HepG2 (cell line): ENCODE results near the gene MYOM1. TPM values are rescaled to one million over a fixed set of nuclear protein-coding genes. Genes with fewer than 3 reads are reported as not detected.

Experiments
- HCFC1 ChIP-seq: fragments of 150-350 bp; IDR thresholded peaks from 2 replicates; pipeline ENCODE4 v1.6.1; 2014; ENCODE audit warnings: low read depth, low read length
- HIC2 ChIP-seq: sonication (generic); formaldehyde crosslinking; IDR thresholded peaks from 2 replicates; pipeline ENCODE4 v1.9.0; 2022; ENCODE audit warnings: low read depth, missing genetic modification reagents
- IKZF4 ChIP-seq: sonication (generic); formaldehyde crosslinking; IDR thresholded peaks from 2 replicates; pipeline ENCODE4 v1.5.1; 2020; ENCODE audit warnings: borderline replicate concordance, mild to moderate bottlenecking, low read depth, missing genetic modification reagents; ENCODE audit errors: not compliant biosample characterization
- IRF2 ChIP-seq: IDR thresholded peaks from 2 replicates; pipeline ENCODE4 v1.6.1; 2018; ENCODE audit warnings: missing genetic modification reagents, missing compliant biosample characterization
- NFIB ChIP-seq: sonication (generic); formaldehyde crosslinking; IDR thresholded peaks from 2 replicates; pipeline ENCODE4 v1.9.0; 2021; ENCODE audit warnings: missing genetic modification reagents, mild to moderate bottlenecking, borderline replicate concordance
- NONO ChIP-seq, 2 experiments: fragments of 450-650 bp in 1 of 2; sonication (generic) in 1 of 2; formaldehyde crosslinking in 1 of 2; IDR thresholded peaks in 1 of 2; conservative IDR thresholded peaks in 1 of 2; 2 replicates each; pipeline versions ENCODE4 v1.6.1 to v1.8.0; 2017 to 2022; ENCODE audit warnings: mild to moderate bottlenecking in 1 of 2, missing genetic modification reagents in 1 of 2, moderate library complexity in 1 of 2
- PAX8 ChIP-seq: sonication (generic); formaldehyde crosslinking; IDR thresholded peaks from 2 replicates; pipeline ENCODE4 v1.8.0; 2022; ENCODE audit warnings: mild to moderate bottlenecking, missing genetic modification reagents, borderline replicate concordance
- PHF8 ChIP-seq: sonication (generic); formaldehyde crosslinking; IDR thresholded peaks from 2 replicates; pipeline ENCODE4 v1.5.0; 2020; ENCODE audit warnings: missing genetic modification reagents
- SALL2 ChIP-seq: sonication (generic); formaldehyde crosslinking; IDR thresholded peaks from 2 replicates; pipeline ENCODE4 v1.8.1; 2023; ENCODE audit warnings: mild to moderate bottlenecking, missing genetic modification reagents, inconsistent platforms
- SIN3B ChIP-seq: fragments of 150-350 bp; IDR thresholded peaks from 2 replicates; pipeline ENCODE4 v1.6.1; 2014; ENCODE audit warnings: low read length
- SNRNP70 ChIP-seq: fragments of 200-400 bp; formaldehyde crosslinking; IDR thresholded peaks from 2 replicates; pipeline ENCODE4 v1.6.1; 2017; ENCODE audit warnings: mild to moderate bottlenecking, low read depth, low read length, moderate library complexity
- SP1 ChIP-seq, 2 experiments: fragments of 450-650 bp in 1 of 2; sonication (generic) in 1 of 2; formaldehyde crosslinking in 1 of 2; IDR thresholded peaks; 2 replicates each; pipeline versions ENCODE4 v1.4.0 to v1.6.1; 2016 to 2020; ENCODE audit warnings: missing genetic modification reagents in 1 of 2
- ZHX2 ChIP-seq, 2 experiments: sonication (generic) in 1 of 2; formaldehyde crosslinking in 1 of 2; IDR thresholded peaks; 2 replicates each; pipeline versions ENCODE4 v1.6.1 to v1.9.0; 2014 to 2022; ENCODE audit warnings: antibody characterized with exemption in 1 of 2, borderline replicate concordance in 1 of 2, inconsistent platforms in 1 of 2, low read depth in 1 of 2, missing genetic modification reagents in 1 of 2
- ZNF101 ChIP-seq: sonication (generic); formaldehyde crosslinking; IDR thresholded peaks from 2 replicates; pipeline ENCODE4 v1.4.0; 2020; ENCODE audit warnings: mild to moderate bottlenecking, low read depth, missing genetic modification reagents, borderline replicate concordance
- ZNF331 ChIP-seq: sonication (generic); formaldehyde crosslinking; IDR thresholded peaks from 2 replicates; pipeline ENCODE4 v1.4.0; 2020; ENCODE audit warnings: missing genetic modification reagents
- polyA plus RNA-seq, 8 experiments: library from polyadenylated mRNA; depleted of rRNA in 3 of 8; stranded (reverse) in 7 of 8; unstranded in 1 of 8; fragments of >200 nt; fragmentation: Illumina TruSeq in 4 of 8; extraction: Trizol in 4 of 8; gene quantifications; 2 replicates each; pipeline versions ENCODE4 v1.2.1 to v1.2.3, GENCODE V29; 2011 to 2016; ENCODE audit warnings: low read depth in 4 of 8, missing spikeins in 1 of 8, mixed read lengths in 1 of 8; ENCODE audit not compliant: insufficient read depth in 1 of 8
- total RNA-seq, 5 experiments: library from RNA; depleted of rRNA; stranded (reverse); fragments of >200 nt; fragmentation: Illumina TruSeq; extraction: Trizol; gene quantifications; 2 replicates each; pipeline ENCODE4 v1.2.3, GENCODE V29; 2016; ENCODE audit warnings: low read depth in 1 of 5
- TF ChIP-seq, protein P1 (sequence below): sonication (generic); formaldehyde crosslinking; conservative IDR thresholded peaks from 2 replicates; pipeline ENCODE4 v1.4.0; 2020; ENCODE audit warnings: mild to moderate bottlenecking, missing genetic modification reagents, moderate library complexity
- TF ChIP-seq, protein P2 (sequence below): fragments of 450-650 bp; IDR thresholded peaks from 2 replicates; pipeline ENCODE4 v1.6.1; 2017

The MYOM1 gene
- total and polyA plus RNA-seq, 2 of the 13 experiments (the other 11 are each of a cell fraction or from before 2014, with no cell fraction given) = 0.46 to 0.98 TPM

- TF ChIP-seq SIN3B (no peak), SALL2 (no peak), ZHX2 (IDR thresholded peaks at IDR 0.05; ENCODE audit: low read depth) (no peak), ZHX2 (CRISPR knock-in tag; IDR thresholded peaks at IDR 0.05; ENCODE audit: borderline replicate concordance) (no peak), HIC2 (CRISPR knock-in tag) (no peak), PAX8 (CRISPR knock-in tag) (no peak), ZNF331 (CRISPR knock-in tag) (0 out of 2 replicates have a peak, but pooled peaks have one; percentile 9), ZNF101 (no peak), IKZF4 (CRISPR knock-in tag) (no peak), PHF8 (CRISPR knock-in tag) (no peak), NFIB (CRISPR knock-in tag) (no peak), IRF2 (CRISPR knock-in tag) (no peak; the same call in 1 of the 2 replicates), HCFC1 (no peak), NONO (IDR thresholded peaks at IDR 0.05) (no peak), NONO (CRISPR knock-in tag; conservative IDR thresholded peaks at IDR 0.05) (no peak; the same call in 1 of the 2 replicates), SNRNP70 (no peak), SP1 (IDR thresholded peaks at IDR 0.05) (no peak), SP1 (CRISPR knock-in tag; IDR thresholded peaks at IDR 0.05) (0 out of 2 replicates have a peak, but pooled peaks have one; percentile 6)
- TF ChIP-seq, protein P1, sequence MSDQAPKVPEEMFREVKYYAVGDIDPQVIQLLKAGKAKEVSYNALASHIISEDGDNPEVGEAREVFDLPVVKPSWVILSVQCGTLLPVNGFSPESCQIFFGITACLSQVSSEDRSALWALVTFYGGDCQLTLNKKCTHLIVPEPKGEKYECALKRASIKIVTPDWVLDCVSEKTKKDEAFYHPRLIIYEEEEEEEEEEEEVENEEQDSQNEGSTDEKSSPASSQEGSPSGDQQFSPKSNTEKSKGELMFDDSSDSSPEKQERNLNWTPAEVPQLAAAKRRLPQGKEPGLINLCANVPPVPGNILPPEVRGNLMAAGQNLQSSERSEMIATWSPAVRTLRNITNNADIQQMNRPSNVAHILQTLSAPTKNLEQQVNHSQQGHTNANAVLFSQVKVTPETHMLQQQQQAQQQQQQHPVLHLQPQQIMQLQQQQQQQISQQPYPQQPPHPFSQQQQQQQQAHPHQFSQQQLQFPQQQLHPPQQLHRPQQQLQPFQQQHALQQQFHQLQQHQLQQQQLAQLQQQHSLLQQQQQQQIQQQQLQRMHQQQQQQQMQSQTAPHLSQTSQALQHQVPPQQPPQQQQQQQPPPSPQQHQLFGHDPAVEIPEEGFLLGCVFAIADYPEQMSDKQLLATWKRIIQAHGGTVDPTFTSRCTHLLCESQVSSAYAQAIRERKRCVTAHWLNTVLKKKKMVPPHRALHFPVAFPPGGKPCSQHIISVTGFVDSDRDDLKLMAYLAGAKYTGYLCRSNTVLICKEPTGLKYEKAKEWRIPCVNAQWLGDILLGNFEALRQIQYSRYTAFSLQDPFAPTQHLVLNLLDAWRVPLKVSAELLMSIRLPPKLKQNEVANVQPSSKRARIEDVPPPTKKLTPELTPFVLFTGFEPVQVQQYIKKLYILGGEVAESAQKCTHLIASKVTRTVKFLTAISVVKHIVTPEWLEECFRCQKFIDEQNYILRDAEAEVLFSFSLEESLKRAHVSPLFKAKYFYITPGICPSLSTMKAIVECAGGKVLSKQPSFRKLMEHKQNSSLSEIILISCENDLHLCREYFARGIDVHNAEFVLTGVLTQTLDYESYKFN (CRISPR knock-in tag) = 0 out of 2 replicates have a peak, but pooled peaks have one; percentile 3
- TF ChIP-seq, protein P2, sequence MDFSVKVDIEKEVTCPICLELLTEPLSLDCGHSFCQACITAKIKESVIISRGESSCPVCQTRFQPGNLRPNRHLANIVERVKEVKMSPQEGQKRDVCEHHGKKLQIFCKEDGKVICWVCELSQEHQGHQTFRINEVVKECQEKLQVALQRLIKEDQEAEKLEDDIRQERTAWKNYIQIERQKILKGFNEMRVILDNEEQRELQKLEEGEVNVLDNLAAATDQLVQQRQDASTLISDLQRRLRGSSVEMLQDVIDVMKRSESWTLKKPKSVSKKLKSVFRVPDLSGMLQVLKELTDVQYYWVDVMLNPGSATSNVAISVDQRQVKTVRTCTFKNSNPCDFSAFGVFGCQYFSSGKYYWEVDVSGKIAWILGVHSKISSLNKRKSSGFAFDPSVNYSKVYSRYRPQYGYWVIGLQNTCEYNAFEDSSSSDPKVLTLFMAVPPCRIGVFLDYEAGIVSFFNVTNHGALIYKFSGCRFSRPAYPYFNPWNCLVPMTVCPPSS = no peak
Measured at GRCh38 chr18:3052411-3052758, 167.4 kb downstream of the MYOM1 start (continued).
